B cell (primary cell): ENCODE results near the gene ZNF827. TPM values are rescaled to one million over a fixed set of nuclear protein-coding genes. Genes with fewer than 3 reads are reported as not detected.

Source experiments
- ATAC-seq: fragments of 200-7000 bp; cut with Tn5 transposase; one replicate; pipeline ENCODE4 v1.10.0; 2021; ENCODE audit warnings: low read depth, mild to moderate bottlenecking, moderate number of reproducible peaks, moderate library complexity
- CTCF ChIA-PET: fragments of 350-600 bp; sonication (Branson Sonifier 250); formaldehyde crosslinking; loops from one replicate; lab custom pipeline; 2021; ENCODE audit warnings: antibody characterized with exemption, inconsistent platforms; lab: Charles Lee
- POLR2A ChIA-PET: fragments of 350-600 bp; sonication (Branson Sonifier 250); formaldehyde crosslinking; loops from one replicate; lab custom pipeline; 2021; ENCODE audit warnings: antibody characterized with exemption; lab: Charles Lee
- DNase-seq: peaks from one replicate; pipeline ENCODE4 v3.0.0; 2013
- H2AFZ ChIP-seq: 2 replicates; pipeline ENCODE4 v1.6.1; 2012; ENCODE audit warnings: mild to moderate bottlenecking, low read depth, low read length; ENCODE audit not compliant: insufficient read depth, poor library complexity, severe bottlenecking
- H3K27ac ChIP-seq, 2 donors: 1 replicate in 1 of 2; 2 replicates in 1 of 2; pipeline ENCODE4 v1.5.1; 2012 to 2013; ENCODE audit warnings: low read length in 2 of 2, mild to moderate bottlenecking in 2 of 2, moderate library complexity in 1 of 2
- H3K27me3 ChIP-seq, 4 experiments: fragments of 200-600 bp in 1 of 4; sonication (generic) in 1 of 4; replicated peaks in 1 of 4; 1 replicate in 2 of 4; 2 replicates in 2 of 4; pipeline versions ENCODE4 v1.6.1 to v1.7.0; 2013 to 2016; ENCODE audit warnings: low read length in 3 of 4, mild to moderate bottlenecking in 2 of 4, mixed read lengths in 1 of 4, moderate library complexity in 1 of 4; ENCODE audit not compliant: insufficient read depth in 4 of 4, control insufficient read depth in 3 of 4; ENCODE audit errors: control extremely low read depth in 1 of 4
- H3K36me3 ChIP-seq, 2 experiments: replicated peaks in 1 of 2; 1 replicate in 1 of 2; 2 replicates in 1 of 2; pipeline versions ENCODE4 v1.6.1 to v1.7.1; 2013; ENCODE audit warnings: low read length in 1 of 2; ENCODE audit not compliant: insufficient read depth in 2 of 2, control insufficient read depth in 1 of 2; ENCODE audit errors: control extremely low read depth in 1 of 2, extremely low read depth in 1 of 2
- H3K4me1 ChIP-seq, 2 donors: fragments of 200-600 bp in 1 of 2; sonication (generic) in 1 of 2; 1 replicate in 1 of 2; 2 replicates in 1 of 2; pipeline versions ENCODE4 v1.5.1 to v1.6.1; 2013 to 2017; ENCODE audit warnings: low read length in 2 of 2; ENCODE audit not compliant: control insufficient read depth in 2 of 2, insufficient read depth in 2 of 2
- H3K4me2 ChIP-seq: replicated peaks from 2 replicates; pipeline ENCODE3; 2012; ENCODE audit warnings: mild to moderate bottlenecking, low read depth, low read length; ENCODE audit not compliant: poor library complexity, severe bottlenecking
- H3K4me3 ChIP-seq, 5 experiments: fragments of 200-600 bp in 1 of 5; sonication (generic) in 1 of 5; 1 replicate in 3 of 5; 2 replicates in 2 of 5; pipeline versions ENCODE4 v1.5.1 to v1.7.0; 2011 to 2016; ENCODE audit warnings: low read length in 4 of 5, mild to moderate bottlenecking in 4 of 5, low read depth in 2 of 5, control low read depth in 1 of 5, moderate library complexity in 1 of 5; ENCODE audit not compliant: insufficient read depth in 1 of 5; ENCODE audit errors: control extremely low read depth in 1 of 5, extremely low read depth in 1 of 5
- H3K79me2 ChIP-seq: fragments of 200-600 bp; sonication (generic); one replicate; pipeline ENCODE4 v1.6.0; 2016; ENCODE audit warnings: low read length; ENCODE audit not compliant: control insufficient read depth, insufficient read depth
- H3K9ac ChIP-seq: fragments of 200-600 bp; sonication (generic); 2 replicates; pipeline ENCODE4 v1.6.1; 2017; ENCODE audit warnings: mild to moderate bottlenecking, low read length, moderate library complexity
- H3K9me3 ChIP-seq, 3 donors: one replicate each; pipeline versions ENCODE4 v1.6.1 to v1.7.1; 2013; ENCODE audit warnings: low read length in 2 of 3; ENCODE audit not compliant: control insufficient read depth in 2 of 3, insufficient read depth in 1 of 3; ENCODE audit errors: control extremely low read depth in 1 of 3
- H4K20me1 ChIP-seq: 2 replicates; pipeline ENCODE4 v1.6.0; 2012; ENCODE audit warnings: mild to moderate bottlenecking, low read length; ENCODE audit not compliant: insufficient read depth, control insufficient read depth, poor library complexity, severe bottlenecking
- H3K27ac Mint-ChIP-seq: one replicate; pipeline ENCODE4 v1.8.0; 2021; ENCODE audit warnings: mixed read lengths
- H3K27me3 Mint-ChIP-seq: one replicate; pipeline ENCODE4 v1.8.0; 2021; ENCODE audit warnings: mixed read lengths
- H3K4me1 Mint-ChIP-seq: one replicate; pipeline ENCODE4 v1.8.0; 2021; ENCODE audit warnings: mixed read lengths
- H3K4me3 Mint-ChIP-seq: one replicate; pipeline ENCODE4 v1.8.0; 2021; ENCODE audit warnings: mixed read lengths
- H3K9me3 Mint-ChIP-seq: one replicate; pipeline ENCODE4 v1.8.0; 2022; ENCODE audit warnings: mixed read lengths; ENCODE audit not compliant: insufficient read depth
- CTCF ChIP-seq: fragments of 200-600 bp; IDR thresholded peaks from one replicate; pipeline ENCODE4 v1.8.0; 2022; ENCODE audit warnings: antibody characterized with exemption, mild to moderate bottlenecking
- EZH2 ChIP-seq: IDR thresholded peaks from 2 replicates; pipeline ENCODE4 v1.6.1; 2012; ENCODE audit warnings: borderline replicate concordance, low read depth, mild to moderate bottlenecking, moderate library complexity, low read length; ENCODE audit not compliant: insufficient read depth, poor library complexity, severe bottlenecking
- WGBS: methylation state at CpG from one replicate; pipeline ENCODE4 v1.1.5; 2013; ENCODE audit warnings: missing lambda C conversion rate; ENCODE audit not compliant: insufficient coverage; 5-methylcytosine and 5-hydroxymethylcytosine counted together
- intact Hi-C: fragments of 100-400 bp; cut with micrococcal nuclease; formaldehyde crosslinking; loops from one replicate; pipeline ENCODE4 v1.10.0; 2022
- polyA plus RNA-seq: library from polyadenylated mRNA; depleted of rRNA; stranded (reverse); fragments of >200 nt; gene quantifications from 2 replicates; pipeline ENCODE4 v1.2.3, GENCODE V29; 2012
- total RNA-seq, 2 donors: library from RNA; stranded (reverse); fragments of 120-200 nt in 1 of 2; gene quantifications; 1 replicate in 1 of 2; 2 replicates in 1 of 2; pipeline versions ENCODE4 v1.2.3 to v1.2.4, GENCODE V29; 2013 to 2022

ZNF827 gene
- total and polyA plus RNA-seq, 2 donors (not counting 1 experiment from before 2014, with no cell fraction given): 20.6 to 30.1 TPM

- Mint-ChIP-seq H3K27ac (peak overlapping the region; percentile 10), H3K4me1 (peaks cover 68% of the 10 kb centered on the region), H3K9me3 (no peaks in the 10 kb centered on the region), H3K27me3 (no peaks in the 10 kb centered on the region), H3K4me3 (no peak overlapping the region)
- H3K27me3 ChIP-seq: no peaks in the 10 kb centered on the region
- WGBS: no CpG with 5 or more reads among the region's 2 CpGs
- no peaks in the 10 kb centered on the region for H4K20me1 ChIP-seq
- H3K79me2 ChIP-seq: peaks cover 83% of the 10 kb centered on the region
- ChIA-PET CTCF (no interaction called here), POLR2A (no interaction called here)
- H3K4me3 ChIP-seq: no peak overlapping the region
- ATAC-seq (no peak), DNase-seq (no peak)
- no peak overlapping the region for H3K9ac ChIP-seq
- no peaks in the 10 kb centered on the region for H3K9me3 ChIP-seq
- H3K4me2 ChIP-seq: no peak overlapping the region
- intact Hi-C loops: loop anchor here (10.0 kb wide), 2 partner anchors 87 to 757 kb away; no protein-coding TSS in a partner anchor
- H3K27ac ChIP-seq: no peak overlapping the region
- H3K4me1 ChIP-seq: peaks cover 22 to 25% of the 10 kb centered on the region in 2 donors
- no peaks in the 10 kb centered on the region for H3K36me3 ChIP-seq
- TF ChIP-seq CTCF: no peak
- TF ChIP-seq EZH2: no peak
- H2AFZ ChIP-seq: no peak overlapping the region
These were observed 7.2 kb downstream of the ZNF827 start for GRCh38 chr4:145931403-145931802.

- Histone ChIP-seq H3K4me3 (no peak overlapping the region), H3K36me3 (no peaks in the 10 kb centered on the region), H3K27ac (peak overlapping the region in 1 of 2 donors; percentile 24), H3K4me1 (peaks cover 19 to 21% of the 10 kb centered on the region in 2 donors), H2AFZ (no peak overlapping the region), H3K27me3 (no peaks in the 10 kb centered on the region), H3K4me2 (no peak overlapping the region), H3K79me2 (peaks cover 83% of the 10 kb centered on the region), H3K9me3 (peaks cover 0 to under 1% (median 0%) of the 10 kb centered on the region in 3 donors), H3K9ac (no peak overlapping the region), H4K20me1 (no peaks in the 10 kb centered on the region)
- Mint-ChIP-seq H3K9me3 (peaks cover 4% of the 10 kb centered on the region), H3K4me1 (peaks cover 64% of the 10 kb centered on the region), H3K27me3 (no peaks in the 10 kb centered on the region), H3K4me3 (no peak overlapping the region), H3K27ac (no peak overlapping the region)
- no peak for ATAC-seq
- peak; percentile 27 for DNase-seq
- POLR2A ChIA-PET: no interaction called here
- CTCF ChIA-PET: interaction anchor here (1.1 kb wide), 1 partner anchor 13 kb away, joined by 3 read pairs; no protein-coding TSS in a partner anchor
- 100% methylated on average over 1 of the region's 8 CpGs for WGBS
- intact Hi-C loops: loop anchor here (10.0 kb wide), 2 partner anchors 86 to 756 kb away; no protein-coding TSS in a partner anchor
- no peak for TF ChIP-seq EZH2
These were observed 8.0 kb downstream of the ZNF827 start for GRCh38 chr4:145930592-145930991.
